GM08714 (cell line): Measurements from ENCODE around the gene LRRC1.

Source experiments
- H3K4me3 ChIP-seq: fragments of 200-500 bp; sonication (Bioruptor generic); 2 replicates; pipeline ENCODE4 v1.5.1; 2014; ENCODE audit warnings: mild to moderate bottlenecking, low read length, inconsistent platforms
- ZNF274 ChIP-seq: IDR thresholded peaks from 2 replicates; pipeline ENCODE4 v1.6.1; 2012; ENCODE audit warnings: mild to moderate bottlenecking, low read depth, low read length

Gene LRRC1

GRCh38 chr6:53858196-53858595, 63.4 kb downstream of the LRRC1 start:
- no peak for TF ChIP-seq ZNF274
- no peak overlapping the region for H3K4me3 ChIP-seq

GRCh38 chr6:53858913-53859312, 64.1 kb downstream of the LRRC1 start:
- TF ChIP-seq ZNF274 = no peak
- no peak overlapping the region for H3K4me3 ChIP-seq

- TF ChIP-seq ZNF274 = no peak
- H3K4me3 ChIP-seq = no peak overlapping the region
These were observed 65.7 kb downstream of the LRRC1 start for GRCh38 chr6:53860511-53860910.

- no peak for TF ChIP-seq ZNF274
- no peak overlapping the region for H3K4me3 ChIP-seq
These were observed 66.7 kb downstream of the LRRC1 start for GRCh38 chr6:53861518-53861917.

GRCh38 chr6:53862662-53863462, 68.1 kb downstream of the LRRC1 start:
- no peak for TF ChIP-seq ZNF274
- no peak overlapping the region for H3K4me3 ChIP-seq

GRCh38 chr6:53864781-53865180, 70.0 kb downstream of the LRRC1 start:
- no peak for TF ChIP-seq ZNF274
- no peak overlapping the region for H3K4me3 ChIP-seq

- H3K4me3 ChIP-seq = no peak overlapping the region
- TF ChIP-seq ZNF274 = no peak
These were observed 71.4 kb downstream of the LRRC1 start for GRCh38 chr6:53866226-53866625.

GRCh38 chr6:53868626-53869025, 73.8 kb downstream of the LRRC1 start:
- no peak for TF ChIP-seq ZNF274
- no peak overlapping the region for H3K4me3 ChIP-seq

- no peak for TF ChIP-seq ZNF274
- no peak overlapping the region for H3K4me3 ChIP-seq
These were observed 75.2 kb downstream of the LRRC1 start for GRCh38 chr6:53869964-53870363.

GRCh38 chr6:53873922-53874321, 79.1 kb downstream of the LRRC1 start:
- TF ChIP-seq ZNF274 = no peak
- no peak overlapping the region for H3K4me3 ChIP-seq

GRCh38 chr6:53874964-53875363, 80.2 kb downstream of the LRRC1 start:
- TF ChIP-seq ZNF274 = no peak
- no peak overlapping the region for H3K4me3 ChIP-seq

- TF ChIP-seq ZNF274 = no peak
- H3K4me3 ChIP-seq = no peak overlapping the region
These were observed 82.3 kb downstream of the LRRC1 start for GRCh38 chr6:53877151-53877550.

- H3K4me3 ChIP-seq = no peak overlapping the region
- TF ChIP-seq ZNF274 = no peak
These were observed 84.0 kb downstream of the LRRC1 start for GRCh38 chr6:53878808-53879207.

- no peak overlapping the region for H3K4me3 ChIP-seq
- no peak for TF ChIP-seq ZNF274
These were observed 84.8 kb downstream of the LRRC1 start for GRCh38 chr6:53879608-53880007.

- TF ChIP-seq ZNF274 = no peak
- no peak overlapping the region for H3K4me3 ChIP-seq
These were observed 92.5 kb downstream of the LRRC1 start for GRCh38 chr6:53887316-53887715.

- no peak for TF ChIP-seq ZNF274
- no peak overlapping the region for H3K4me3 ChIP-seq
These were observed 94.1 kb downstream of the LRRC1 start for GRCh38 chr6:53888931-53889330.
